Thymus (tissue), 11 donors: ENCODE results near the gene RNF152. TPM values are rescaled to one million over a fixed set of nuclear protein-coding genes. Genes with fewer than 3 reads are reported as not detected.

Source experiments
- DNase-seq, 9 donors: peaks; one replicate each; pipeline ENCODE4 v3.0.0-alpha.2; 2013; ENCODE audit warnings: low spot score in 9 of 9, low read depth in 6 of 9, missing footprints in 1 of 9
- H3K27ac ChIP-seq, 2 donors: one replicate each; pipeline ENCODE4 v1.5.1; 2013; ENCODE audit warnings: control low read depth in 1 of 2, low read depth in 1 of 2, low read length in 1 of 2, mild to moderate bottlenecking in 1 of 2, moderate library complexity in 1 of 2
- H3K27me3 ChIP-seq, 2 donors: one replicate each; pipeline ENCODE4 v1.5.1; 2013; ENCODE audit warnings: low read length in 1 of 2; ENCODE audit not compliant: control insufficient read depth in 2 of 2, insufficient read depth in 1 of 2
- H3K36me3 ChIP-seq, 2 donors: one replicate each; pipeline ENCODE4 v1.5.1; 2013; ENCODE audit warnings: low read length in 1 of 2, mild to moderate bottlenecking in 1 of 2, moderate library complexity in 1 of 2; ENCODE audit not compliant: control insufficient read depth in 2 of 2, insufficient read depth in 2 of 2
- H3K4me1 ChIP-seq, 2 donors: one replicate each; pipeline ENCODE4 v1.5.1; 2013; ENCODE audit warnings: low read length in 2 of 2; ENCODE audit not compliant: control insufficient read depth in 2 of 2, insufficient read depth in 2 of 2
- H3K4me3 ChIP-seq, 2 donors: one replicate each; pipeline ENCODE4 v1.5.1; 2013; ENCODE audit warnings: low read length in 2 of 2, control low read depth in 1 of 2, mild to moderate bottlenecking in 1 of 2
- H3K9me3 ChIP-seq, 2 donors: one replicate each; pipeline ENCODE4 v1.5.1; 2013; ENCODE audit warnings: low read length in 1 of 2, mild to moderate bottlenecking in 1 of 2; ENCODE audit not compliant: control insufficient read depth in 2 of 2, insufficient read depth in 1 of 2
- WGBS: extraction: QIAGEN DNeasy Blood & Tissue Kit; methylation state at CpG from one replicate; pipeline ENCODE4 v1.1.7; 2013; 5-methylcytosine and 5-hydroxymethylcytosine counted together
- polyA plus RNA-seq: library from polyadenylated mRNA; stranded (reverse); fragments of 200-250 nt; gene quantifications from one replicate; pipeline ENCODE4 v1.2.3, GENCODE V29; 2013
- total RNA-seq: library from RNA; stranded (reverse); fragments of 120-200 nt; gene quantifications from one replicate; pipeline ENCODE4 v1.2.4, GENCODE V29; 2013
- donor health status: healthy.

Gene RNF152
- total and polyA plus RNA-seq, 2 donors = 0.85 to 1.0 TPM

- no peaks in the 10 kb centered on the region for H3K36me3 ChIP-seq
- no peak for DNase-seq
- over 99% methylated on average over 4 of the region's 4 CpGs for WGBS
Observed at GRCh38 chr18:61822879-61823278, 69.9 kb downstream of the RNF152 start.

GRCh38 chr18:61821748-61822147 lies 71.1 kb downstream of the RNF152 start:
- Histone ChIP-seq H3K4me1 (no peaks in the 10 kb centered on the region), H3K36me3 (no peaks in the 10 kb centered on the region), H3K27ac (no peak overlapping the region), H3K9me3 (peaks cover 0 to 1% of the 10 kb centered on the region in 2 donors), H3K4me3 (no peak overlapping the region), H3K27me3 (no peaks in the 10 kb centered on the region)
- no peak for DNase-seq
- WGBS = 95% methylated on average over 4 of the region's 4 CpGs

More at GRCh38 chr18:61822879-61823278, 69.9 kb downstream of the RNF152 start:
- Histone ChIP-seq H3K9me3 (peaks cover 0 to 1% of the 10 kb centered on the region in 2 donors), H3K27ac (no peak overlapping the region), H3K4me1 (no peaks in the 10 kb centered on the region), H3K4me3 (no peak overlapping the region), H3K27me3 (no peaks in the 10 kb centered on the region)

- H3K27ac ChIP-seq = no peak overlapping the region
- H3K36me3 ChIP-seq = no peaks in the 10 kb centered on the region
- H3K4me1 ChIP-seq = no peaks in the 10 kb centered on the region
- WGBS = 100% methylated on average over 1 of the region's 1 CpG
- no peak for DNase-seq
- no peak overlapping the region for H3K4me3 ChIP-seq
- H3K27me3 ChIP-seq = no peaks in the 10 kb centered on the region
- peaks cover 0 to 1% of the 10 kb centered on the region in 2 donors for H3K9me3 ChIP-seq
Observed at GRCh38 chr18:61820882-61821281, 71.9 kb downstream of the RNF152 start.

- no peaks in the 10 kb centered on the region for H3K9me3 ChIP-seq
- H3K4me3 ChIP-seq = no peak overlapping the region
- H3K36me3 ChIP-seq = no peaks in the 10 kb centered on the region
- no peak overlapping the region for H3K27ac ChIP-seq
- WGBS = 84% methylated on average over 5 of the region's 5 CpGs
- no peaks in the 10 kb centered on the region for H3K27me3 ChIP-seq
- no peaks in the 10 kb centered on the region for H3K4me1 ChIP-seq
- no peak for DNase-seq
Observed at GRCh38 chr18:61817086-61817485, 75.7 kb downstream of the RNF152 start.

- 95% methylated on average over 29 of the region's 29 CpGs for WGBS
- Histone ChIP-seq H3K27ac (no peak overlapping the region), H3K27me3 (no peaks in the 10 kb centered on the region), H3K36me3 (no peaks in the 10 kb centered on the region), H3K4me1 (no peaks in the 10 kb centered on the region), H3K9me3 (no peaks in the 10 kb centered on the region), H3K4me3 (no peak overlapping the region)
- no peak for DNase-seq
Observed at GRCh38 chr18:61815885-61816470, 76.8 kb downstream of the RNF152 start.

- no peak for DNase-seq
- 98% methylated on average over 3 of the region's 3 CpGs for WGBS
- Histone ChIP-seq H3K27me3 (no peaks in the 10 kb centered on the region), H3K36me3 (no peaks in the 10 kb centered on the region), H3K4me1 (no peaks in the 10 kb centered on the region), H3K27ac (no peak overlapping the region), H3K4me3 (no peak overlapping the region), H3K9me3 (no peaks in the 10 kb centered on the region)
Observed at GRCh38 chr18:61808286-61808685, 84.5 kb downstream of the RNF152 start.

GRCh38 chr18:61803393-61803792 lies 89.4 kb downstream of the RNF152 start:
- Histone ChIP-seq H3K4me1 (no peaks in the 10 kb centered on the region), H3K27me3 (no peaks in the 10 kb centered on the region), H3K36me3 (no peaks in the 10 kb centered on the region), H3K27ac (no peak overlapping the region), H3K9me3 (no peaks in the 10 kb centered on the region), H3K4me3 (no peak overlapping the region)
- DNase-seq = no peak
- 92% methylated on average over 2 of the region's 2 CpGs for WGBS

- H3K4me3 ChIP-seq = no peak overlapping the region
- WGBS = 97% methylated on average over 6 of the region's 6 CpGs
- no peaks in the 10 kb centered on the region for H3K4me1 ChIP-seq
- H3K36me3 ChIP-seq = no peaks in the 10 kb centered on the region
- no peak overlapping the region for H3K27ac ChIP-seq
- no peak for DNase-seq
- no peaks in the 10 kb centered on the region for H3K27me3 ChIP-seq
- no peaks in the 10 kb centered on the region for H3K9me3 ChIP-seq
Observed at GRCh38 chr18:61797696-61798590, 94.9 kb downstream of the RNF152 start.

GRCh38 chr18:61791031-61791430 lies 101.8 kb downstream of the RNF152 start:
- DNase-seq = no peak
- H3K4me1 ChIP-seq = no peaks in the 10 kb centered on the region
- WGBS = 86% methylated on average over 3 of the region's 3 CpGs
- H3K9me3 ChIP-seq = no peaks in the 10 kb centered on the region
- no peak overlapping the region for H3K27ac ChIP-seq
- no peaks in the 10 kb centered on the region for H3K36me3 ChIP-seq
- no peak overlapping the region for H3K4me3 ChIP-seq
- H3K27me3 ChIP-seq = no peaks in the 10 kb centered on the region
